Measurements from ENCODE around the gene CDH23.

CDH23 gene

DNA sequence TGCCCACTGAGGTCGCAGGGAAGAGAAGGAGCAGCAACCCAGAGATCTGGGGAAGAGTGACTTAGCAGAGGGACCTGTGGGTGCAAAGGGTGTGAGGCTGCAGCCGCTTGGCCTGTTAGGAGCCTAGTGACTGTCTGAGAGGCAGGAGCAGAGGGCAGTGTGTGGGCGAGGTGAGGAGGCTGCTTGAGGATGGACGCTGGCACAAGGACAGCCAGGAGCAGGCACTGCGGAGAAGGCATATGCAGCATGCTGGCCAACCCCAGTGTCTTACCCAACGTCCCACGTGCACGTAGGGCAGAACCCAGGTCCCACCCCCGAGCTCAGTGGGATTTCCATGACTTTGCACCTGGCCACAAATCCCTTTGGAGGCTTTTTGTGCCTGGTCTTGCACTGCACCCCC is 268.7 kb downstream of the CDH23 start:
- Histone ChIP-seq H4K20me1 (ENCODE audit: insufficient read depth, low read length, poor library complexity, severe bottlenecking) (no peaks in the 10 kb centered on the region), H3K36me3 (ENCODE audit: insufficient read depth, low read length) (no peaks in the 10 kb centered on the region), H3K9me2 (replicated peaks; ENCODE audit: low read depth, low read length) (no peaks in the 10 kb centered on the region), H3F3A (ENCODE audit: low read depth) (no peaks in the 10 kb centered on the region), H3K4me3 (ENCODE audit: low read length, poor library complexity, severe bottlenecking) (no peak overlapping the region), H3K4me2 (ENCODE audit: low read depth, low read length, poor library complexity, severe bottlenecking) (no peak overlapping the region), H2AFZ (ENCODE audit: low read length) (no peak overlapping the region), H3K79me2 (ENCODE audit: insufficient read depth, low read length) (no peaks in the 10 kb centered on the region), H3K9me3 (ENCODE audit: insufficient read depth, low read depth, low read length) (no peaks in the 10 kb centered on the region), H3K27me3 (ENCODE audit: insufficient read depth, low read length, poor library complexity, severe bottlenecking) (no peaks in the 10 kb centered on the region), H3K4me1 (ENCODE audit: insufficient read depth, low read length, poor library complexity, severe bottlenecking) (peaks cover 7% of the 10 kb centered on the region), H3K9ac (ENCODE audit: low read depth, low read length, poor library complexity, severe bottlenecking) (no peak overlapping the region)
- TF ChIP-seq, protein P1, sequence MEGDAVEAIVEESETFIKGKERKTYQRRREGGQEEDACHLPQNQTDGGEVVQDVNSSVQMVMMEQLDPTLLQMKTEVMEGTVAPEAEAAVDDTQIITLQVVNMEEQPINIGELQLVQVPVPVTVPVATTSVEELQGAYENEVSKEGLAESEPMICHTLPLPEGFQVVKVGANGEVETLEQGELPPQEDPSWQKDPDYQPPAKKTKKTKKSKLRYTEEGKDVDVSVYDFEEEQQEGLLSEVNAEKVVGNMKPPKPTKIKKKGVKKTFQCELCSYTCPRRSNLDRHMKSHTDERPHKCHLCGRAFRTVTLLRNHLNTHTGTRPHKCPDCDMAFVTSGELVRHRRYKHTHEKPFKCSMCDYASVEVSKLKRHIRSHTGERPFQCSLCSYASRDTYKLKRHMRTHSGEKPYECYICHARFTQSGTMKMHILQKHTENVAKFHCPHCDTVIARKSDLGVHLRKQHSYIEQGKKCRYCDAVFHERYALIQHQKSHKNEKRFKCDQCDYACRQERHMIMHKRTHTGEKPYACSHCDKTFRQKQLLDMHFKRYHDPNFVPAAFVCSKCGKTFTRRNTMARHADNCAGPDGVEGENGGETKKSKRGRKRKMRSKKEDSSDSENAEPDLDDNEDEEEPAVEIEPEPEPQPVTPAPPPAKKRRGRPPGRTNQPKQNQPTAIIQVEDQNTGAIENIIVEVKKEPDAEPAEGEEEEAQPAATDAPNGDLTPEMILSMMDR (conservative IDR thresholded peaks at IDR 0.05; ENCODE audit: low read length) = no peak
- TF ChIP-seq EZH2phosphoT487 (IDR thresholded peaks at IDR 0.05; ENCODE audit: borderline replicate concordance) = no peak

DNA sequence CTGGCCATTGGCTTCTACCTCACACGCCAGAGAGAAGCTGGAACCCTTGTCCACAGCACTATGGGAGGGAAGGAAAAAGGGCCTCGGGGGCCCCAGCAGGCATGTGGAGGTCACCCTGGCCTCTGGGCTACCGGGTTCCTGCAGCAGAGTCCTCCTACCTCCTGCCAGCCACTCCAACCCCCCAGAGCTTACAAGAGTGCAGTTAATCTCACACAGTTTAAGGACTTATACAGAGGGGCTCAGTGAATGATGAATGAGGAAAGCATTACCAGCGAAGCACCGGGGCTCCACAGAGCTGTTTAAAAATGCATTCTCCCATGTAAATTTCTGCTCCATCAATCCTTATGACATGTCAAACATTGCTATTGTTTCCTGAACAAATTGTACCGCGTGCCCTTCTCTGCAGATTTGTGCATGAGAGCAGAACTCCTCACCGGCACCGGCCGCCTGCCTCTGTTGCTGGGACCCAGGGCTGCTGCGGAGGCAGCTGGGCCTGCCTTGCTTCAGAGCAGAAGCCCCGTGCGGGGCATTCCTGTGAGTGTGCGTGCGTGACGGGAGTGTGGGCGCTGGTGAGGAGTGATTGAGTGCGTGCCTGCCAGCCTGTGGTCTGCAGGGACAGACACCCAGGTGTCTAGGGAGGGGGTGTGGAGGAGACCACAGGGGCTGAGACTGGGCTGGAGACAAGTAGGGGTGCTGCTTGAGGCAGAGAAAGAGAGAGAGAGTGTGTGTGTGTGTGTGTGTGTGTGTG is 270.1 kb downstream of the CDH23 start:
- H3K36me3 ChIP-seq (ENCODE audit: insufficient read depth, low read length) = no peaks in the 10 kb centered on the region
- no peaks in the 10 kb centered on the region for H3K9me3 ChIP-seq (ENCODE audit: insufficient read depth, low read depth, low read length)
- no peaks in the 10 kb centered on the region for H3F3A ChIP-seq (ENCODE audit: low read depth)
- no peak overlapping the region for H3K4me3 ChIP-seq (ENCODE audit: low read length, poor library complexity, severe bottlenecking)
- no peaks in the 10 kb centered on the region for H3K27me3 ChIP-seq (ENCODE audit: insufficient read depth, low read length, poor library complexity, severe bottlenecking)
- no peak overlapping the region for H2AFZ ChIP-seq (ENCODE audit: low read length)
- H3K4me1 ChIP-seq (ENCODE audit: insufficient read depth, low read length, poor library complexity, severe bottlenecking) = peaks cover 7% of the 10 kb centered on the region
- H3K9ac ChIP-seq (ENCODE audit: low read depth, low read length, poor library complexity, severe bottlenecking) = no peak overlapping the region
- H3K79me2 ChIP-seq (ENCODE audit: insufficient read depth, low read length) = no peaks in the 10 kb centered on the region
- H4K20me1 ChIP-seq (ENCODE audit: insufficient read depth, low read length, poor library complexity, severe bottlenecking) = no peaks in the 10 kb centered on the region
- H3K4me2 ChIP-seq (ENCODE audit: low read depth, low read length, poor library complexity, severe bottlenecking) = no peak overlapping the region
- no peaks in the 10 kb centered on the region for H3K9me2 ChIP-seq (replicated peaks; ENCODE audit: low read depth, low read length)
- TF ChIP-seq, protein P1 (conservative IDR thresholded peaks at IDR 0.05; ENCODE audit: low read length) = no peak
- no peak for TF ChIP-seq EZH2phosphoT487 (IDR thresholded peaks at IDR 0.05; ENCODE audit: borderline replicate concordance)

DNA sequence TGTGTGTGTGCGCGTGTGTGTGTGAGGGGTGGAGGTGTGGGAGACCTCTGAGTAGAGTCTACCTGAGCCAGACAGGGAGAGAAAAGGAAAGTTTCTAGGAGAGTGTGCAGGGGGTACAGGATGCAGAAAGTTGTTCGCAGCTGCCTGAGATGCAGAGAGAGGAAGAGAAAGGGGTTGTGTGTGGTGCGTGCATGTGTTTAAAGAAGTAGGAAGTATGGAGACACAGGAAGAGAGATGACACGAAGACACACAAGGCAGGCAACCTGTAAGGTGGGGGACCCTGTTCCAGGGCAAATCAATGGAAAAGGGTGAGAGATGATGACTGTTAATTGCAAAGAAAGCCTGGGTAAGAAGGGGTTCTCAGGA is 270.6 kb downstream of the CDH23 start:
- no peak overlapping the region for H2AFZ ChIP-seq (ENCODE audit: low read length)
- no peak overlapping the region for H3K4me2 ChIP-seq (ENCODE audit: low read depth, low read length, poor library complexity, severe bottlenecking)
- no peak for TF ChIP-seq EZH2phosphoT487 (IDR thresholded peaks at IDR 0.05; ENCODE audit: borderline replicate concordance)
- TF ChIP-seq, protein P1 (conservative IDR thresholded peaks at IDR 0.05; ENCODE audit: low read length) = no peak
- no peaks in the 10 kb centered on the region for H3K9me3 ChIP-seq (ENCODE audit: insufficient read depth, low read depth, low read length)
- H3K27me3 ChIP-seq (ENCODE audit: insufficient read depth, low read length, poor library complexity, severe bottlenecking) = no peaks in the 10 kb centered on the region
- H3K79me2 ChIP-seq (ENCODE audit: insufficient read depth, low read length) = no peaks in the 10 kb centered on the region
- H3K9me2 ChIP-seq (replicated peaks; ENCODE audit: low read depth, low read length) = no peaks in the 10 kb centered on the region
- H3K9ac ChIP-seq (ENCODE audit: low read depth, low read length, poor library complexity, severe bottlenecking) = no peak overlapping the region
- H3K4me3 ChIP-seq (ENCODE audit: low read length, poor library complexity, severe bottlenecking) = no peak overlapping the region
- H3F3A ChIP-seq (ENCODE audit: low read depth) = no peaks in the 10 kb centered on the region
- H3K4me1 ChIP-seq (ENCODE audit: insufficient read depth, low read length, poor library complexity, severe bottlenecking) = peaks cover 7% of the 10 kb centered on the region
- H4K20me1 ChIP-seq (ENCODE audit: insufficient read depth, low read length, poor library complexity, severe bottlenecking) = no peaks in the 10 kb centered on the region
- H3K36me3 ChIP-seq (ENCODE audit: insufficient read depth, low read length) = no peaks in the 10 kb centered on the region

All from Loucy (cell line).